SU-DHL-6 (cell line): Measurements from ENCODE around the gene CSNK1A1.

ENCODE experiments used
- CTCF ChIP-seq: fragments of 200-600 bp; sonication (generic); IDR thresholded peaks from one replicate; pipeline ENCODE4 v1.5.1; 2017; ENCODE audit warnings: antibody characterized with exemption, mild to moderate bottlenecking, low read length, moderate library complexity; ENCODE audit not compliant: insufficient read depth, poor library complexity, severe bottlenecking
- EZH2phosphoT487 ChIP-seq: fragments of 200-600 bp; sonication (generic), shearing (Covaris generic); conservative IDR thresholded peaks from 2 replicates; pipeline ENCODE4 v1.6.1; 2018; ENCODE audit warnings: mild to moderate bottlenecking, antibody characterized with exemption, low read length, moderate library complexity, mixed read lengths

GRCh38 chr5:149485655-149486615 lies 65.3 kb downstream of the CSNK1A1 start:
- TF ChIP-seq CTCF, result no peak
- TF ChIP-seq EZH2phosphoT487, result no peak
